Mammary epithelial cell (primary cell): Measurements from ENCODE around the gene LRRC25.

Experiments
- EZH2 ChIP-seq: IDR thresholded peaks from 2 replicates; pipeline ENCODE4 v1.6.1; 2012; ENCODE audit warnings: low read length, inconsistent platforms, borderline replicate concordance
- TF ChIP-seq, protein P1 (sequence below), 2 donors: IDR thresholded peaks in 1 of 2; conservative IDR thresholded peaks in 1 of 2; 2 replicates each; pipeline ENCODE4 v1.5.1; 2011 to 2012; ENCODE audit warnings: inconsistent platforms in 2 of 2, low read length in 2 of 2, mild to moderate bottlenecking in 2 of 2, control low read depth in 1 of 2, low read depth in 1 of 2; ENCODE audit not compliant: insufficient read depth in 1 of 2; ENCODE audit errors: extremely low read depth in 1 of 2

DNA sequence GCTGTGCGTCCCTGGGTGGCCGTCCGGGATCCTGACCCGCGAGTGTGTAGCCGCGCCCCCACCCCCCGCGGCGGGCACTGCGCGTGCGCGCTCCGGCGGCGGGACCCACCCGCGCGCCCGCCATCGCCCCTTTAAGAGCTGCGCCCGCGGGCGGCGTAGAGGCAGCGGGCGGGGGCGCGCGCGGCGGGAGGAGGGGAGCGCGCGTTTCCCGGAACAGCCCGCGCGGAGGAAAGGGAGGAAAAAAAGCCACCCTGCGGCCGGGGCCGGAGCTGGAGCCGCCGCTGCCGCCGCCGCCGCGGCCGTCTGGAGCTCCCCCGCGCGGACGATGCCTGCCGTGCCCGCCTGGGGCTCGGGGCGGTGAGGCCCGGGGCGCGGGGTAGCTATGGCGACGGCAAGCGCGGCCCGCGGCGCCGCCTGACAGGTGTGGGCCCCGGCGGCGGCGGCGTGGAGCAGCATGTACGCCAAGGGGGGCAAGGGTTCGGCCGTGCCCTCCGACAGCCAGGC is 21.8 kb upstream of the LRRC25 start, which contains the start of gene SSBP4:
- TF ChIP-seq, protein P1, sequence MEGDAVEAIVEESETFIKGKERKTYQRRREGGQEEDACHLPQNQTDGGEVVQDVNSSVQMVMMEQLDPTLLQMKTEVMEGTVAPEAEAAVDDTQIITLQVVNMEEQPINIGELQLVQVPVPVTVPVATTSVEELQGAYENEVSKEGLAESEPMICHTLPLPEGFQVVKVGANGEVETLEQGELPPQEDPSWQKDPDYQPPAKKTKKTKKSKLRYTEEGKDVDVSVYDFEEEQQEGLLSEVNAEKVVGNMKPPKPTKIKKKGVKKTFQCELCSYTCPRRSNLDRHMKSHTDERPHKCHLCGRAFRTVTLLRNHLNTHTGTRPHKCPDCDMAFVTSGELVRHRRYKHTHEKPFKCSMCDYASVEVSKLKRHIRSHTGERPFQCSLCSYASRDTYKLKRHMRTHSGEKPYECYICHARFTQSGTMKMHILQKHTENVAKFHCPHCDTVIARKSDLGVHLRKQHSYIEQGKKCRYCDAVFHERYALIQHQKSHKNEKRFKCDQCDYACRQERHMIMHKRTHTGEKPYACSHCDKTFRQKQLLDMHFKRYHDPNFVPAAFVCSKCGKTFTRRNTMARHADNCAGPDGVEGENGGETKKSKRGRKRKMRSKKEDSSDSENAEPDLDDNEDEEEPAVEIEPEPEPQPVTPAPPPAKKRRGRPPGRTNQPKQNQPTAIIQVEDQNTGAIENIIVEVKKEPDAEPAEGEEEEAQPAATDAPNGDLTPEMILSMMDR (conservative IDR thresholded peaks at IDR 0.05 in 1 of 2, IDR thresholded peaks at IDR 0.05 in 1 of 2; ENCODE audit: extremely low read depth in 1 of 2, insufficient read depth in 1 of 2, low read depth in 1 of 2, low read length in 2 of 2), result peak in 1 of 2 donors; percentile 31
- no peak for TF ChIP-seq EZH2
